Measurements from ENCODE around the gene DNAH1.
A peak's percentile ranks its signal among the peaks of the same experiment; 100 is the strongest.
"Not testable (repeated sequence)": the region's sequence is repeated elsewhere in the genome, so short reads cannot be mapped to it uniquely, and the experiment has no call there.

Gene DNAH1

GRCh38 chr3:52315977-52316764, at the start of gene DNAH1:
Gene DNAH1, plus strand, starts transcription at chr3:52316319. Its CDS starts 6,124 bp downstream, at chr3:52322443.
- DNase-seq: no peak

- no peak for DNase-seq
Observed at GRCh38 chr3:52268036-52268435, 48.1 kb upstream of the DNAH1 start.

GRCh38 chr3:52269776-52270175, 46.3 kb upstream of the DNAH1 start:
- no peak for DNase-seq

- DNase-seq: no peak
Observed at GRCh38 chr3:52270252-52270754, 45.8 kb upstream of the DNAH1 start.

GRCh38 chr3:52272172-52272571, 43.9 kb upstream of the DNAH1 start:
- not testable (repeated sequence) for DNase-seq

- no peak for DNase-seq
Observed at GRCh38 chr3:52272831-52273230, 43.3 kb upstream of the DNAH1 start.

GRCh38 chr3:52274781-52275180, 41.3 kb upstream of the DNAH1 start:
- not testable (repeated sequence) for DNase-seq

GRCh38 chr3:52277071-52277964, 38.8 kb upstream of the DNAH1 start:
- no peak for DNase-seq

GRCh38 chr3:52277972-52278509, 38.1 kb upstream of the DNAH1 start:
- DNase-seq: peak; percentile 75

- DNase-seq: peak; percentile 98
Observed at GRCh38 chr3:52278510-52279069, 37.5 kb upstream of the DNAH1 start, which contains the start of gene WDR82. Gene WDR82, minus strand, starts transcription at chr3:52278649. Its CDS starts 288 bp downstream, at chr3:52278361.

- no peak for DNase-seq
Observed at GRCh38 chr3:52279596-52279995, 36.5 kb upstream of the DNAH1 start.

GRCh38 chr3:52280050-52280461, 36.1 kb upstream of the DNAH1 start:
- peak; percentile 72 for DNase-seq

- DNase-seq: peak; percentile 79
Observed at GRCh38 chr3:52281981-52282801, 33.9 kb upstream of the DNAH1 start.

- no peak for DNase-seq
Observed at GRCh38 chr3:52283306-52283705, 32.8 kb upstream of the DNAH1 start.

GRCh38 chr3:52284051-52284450, 32.1 kb upstream of the DNAH1 start:
- DNase-seq: not testable (repeated sequence)

- no peak for DNase-seq
Observed at GRCh38 chr3:52286777-52287110, 29.4 kb upstream of the DNAH1 start.

GRCh38 chr3:52288674-52289073, 27.4 kb upstream of the DNAH1 start:
- no peak for DNase-seq

GRCh38 chr3:52289338-52289746, 26.8 kb upstream of the DNAH1 start:
- DNase-seq: peak; percentile 46

- DNase-seq: peak; percentile 53
Observed at GRCh38 chr3:52289747-52290595, 26.1 kb upstream of the DNAH1 start.

GRCh38 chr3:52290596-52291507, 25.3 kb upstream of the DNAH1 start:
- DNase-seq: peak; percentile 35

Data from islet precursor cell (in vitro differentiated cells).